ENCODE results near the gene PARD6G. TPM values are rescaled to one million over a fixed set of nuclear protein-coding genes. Genes with fewer than 3 reads are reported as not detected.

The PARD6G gene
- total and polyA plus RNA-seq, 2 of the 13 experiments (the other 11 are each of a cell fraction or from before 2014, with no cell fraction given), result 3.6 to 7.4 TPM

GRCh38 chr18:80189531-80189865, 57.8 kb downstream of the PARD6G start:
- Histone ChIP-seq H3K4me1 (ENCODE audit: insufficient read depth, low read length) (peaks cover 6% of the 10 kb centered on the region), H3K9ac (ENCODE audit: insufficient read depth, low read depth, low read length) (no peak overlapping the region), H3K4me2 (ENCODE audit: low read depth, low read length) (no peak overlapping the region), H3K79me2 (ENCODE audit: insufficient read depth, low read length) (no peaks in the 10 kb centered on the region), H3K9me3 (ENCODE audit: low read length) (no peaks in the 10 kb centered on the region), H3K36me3 (replicated peaks in 1 of 2; ENCODE audit: control insufficient read depth in 1 of 2, insufficient read depth in 2 of 2, low read length in 2 of 2) (no peaks in the 10 kb centered on the region), H4K20me1 (ENCODE audit: insufficient read depth, low read length) (0 out of 2 replicates have a peak, but pooled peaks cover 5% of the 10 kb centered on the region), H2AFZ (ENCODE audit: low read length) (no peak overlapping the region), H3K4me3 (replicated peaks in 1 of 3; ENCODE audit: insufficient read depth in 1 of 3, low read depth in 2 of 3, low read length in 3 of 3) (no peak overlapping the region), H3K27ac (ENCODE audit: extremely low read length, insufficient read depth, low read length) (no peak overlapping the region), H3K27me3 (ENCODE audit: control insufficient read depth in 1 of 2, insufficient read depth in 2 of 2, low read length in 2 of 2) (no peaks in the 10 kb centered on the region)
- ATAC-seq (no peak), FAIRE-seq (no peak), DNase-seq (ENCODE audit: low spot score) (no peak)
- TF ChIP-seq HOXA7 (CRISPR knock-in tag; IDR thresholded peaks at IDR 0.05), result no peak
- TF ChIP-seq ZNF101 (CRISPR knock-in tag; IDR thresholded peaks at IDR 0.05; ENCODE audit: borderline replicate concordance, low read depth), result no peak
- no peak for TF ChIP-seq KAT2B (IDR thresholded peaks at IDR 0.05; ENCODE audit: borderline replicate concordance, low read depth, low read length)
- TF ChIP-seq RAD21 (CRISPR knock-in tag; IDR thresholded peaks at IDR 0.05), result no peak
- no TSS peak for BruUV-seq (replicated peaks)
- in situ Hi-C loops (cut with HindIII; ENCODE audit: extremely low pct_ligation_motif_present, low pct_unique_long_range_greater_than_20kb), result no loop called here
- 94% methylated on average over 10 of the region's 10 CpGs for WGBS (ENCODE audit: low lambda C conversion rate)
- CTCF ChIA-PET (ENCODE audit: low intra/inter-chr PET ratio, low total read pairs), result no interaction called here
- intact Hi-C loops (cut with micrococcal nuclease; ENCODE audit: unreplicated experiment), result no loop called here
- POLR2A ChIA-PET, result no interaction called here

GRCh38 chr18:80188643-80189530, 58.4 kb downstream of the PARD6G start:
- POLR2A ChIA-PET, result no interaction called here
- FAIRE-seq, result no peak
- TF ChIP-seq ZNF547 (CRISPR knock-in tag; IDR thresholded peaks at IDR 0.05) (no peak), MIER2 (CRISPR knock-in tag; IDR thresholded peaks at IDR 0.05) (no peak), HDAC6 (IDR thresholded peaks at IDR 0.05; ENCODE audit: low read depth, low read length) (no peak), ZNF101 (CRISPR knock-in tag; IDR thresholded peaks at IDR 0.05; ENCODE audit: borderline replicate concordance, low read depth) (no peak), MYC (CRISPR knock-in tag; IDR thresholded peaks at IDR 0.05; ENCODE audit: borderline replicate concordance) (no peak), MATR3 (CRISPR knock-in tag; IDR thresholded peaks at IDR 0.05) (no peak), GLI4 (CRISPR knock-in tag; IDR thresholded peaks at IDR 0.05; ENCODE audit: borderline replicate concordance) (no peak), ZNF510 (CRISPR knock-in tag; IDR thresholded peaks at IDR 0.05; ENCODE audit: low read depth) (no peak), PITX1 (CRISPR knock-in tag; IDR thresholded peaks at IDR 0.05) (no peak)
- TF ChIP-seq, protein P1, sequence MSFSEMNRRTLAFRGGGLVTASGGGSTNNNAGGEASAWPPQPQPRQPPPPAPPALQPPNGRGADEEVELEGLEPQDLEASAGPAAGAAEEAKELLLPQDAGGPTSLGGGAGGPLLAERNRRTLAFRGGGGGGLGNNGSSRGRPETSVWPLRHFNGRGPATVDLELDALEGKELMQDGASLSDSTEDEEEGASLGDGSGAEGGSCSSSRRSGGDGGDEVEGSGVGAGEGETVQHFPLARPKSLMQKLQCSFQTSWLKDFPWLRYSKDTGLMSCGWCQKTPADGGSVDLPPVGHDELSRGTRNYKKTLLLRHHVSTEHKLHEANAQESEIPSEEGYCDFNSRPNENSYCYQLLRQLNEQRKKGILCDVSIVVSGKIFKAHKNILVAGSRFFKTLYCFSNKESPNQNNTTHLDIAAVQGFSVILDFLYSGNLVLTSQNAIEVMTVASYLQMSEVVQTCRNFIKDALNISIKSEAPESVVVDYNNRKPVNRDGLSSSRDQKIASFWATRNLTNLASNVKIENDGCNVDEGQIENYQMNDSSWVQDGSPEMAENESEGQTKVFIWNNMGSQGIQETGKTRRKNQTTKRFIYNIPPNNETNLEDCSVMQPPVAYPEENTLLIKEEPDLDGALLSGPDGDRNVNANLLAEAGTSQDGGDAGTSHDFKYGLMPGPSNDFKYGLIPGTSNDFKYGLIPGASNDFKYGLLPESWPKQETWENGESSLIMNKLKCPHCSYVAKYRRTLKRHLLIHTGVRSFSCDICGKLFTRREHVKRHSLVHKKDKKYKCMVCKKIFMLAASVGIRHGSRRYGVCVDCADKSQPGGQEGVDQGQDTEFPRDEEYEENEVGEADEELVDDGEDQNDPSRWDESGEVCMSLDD (CRISPR knock-in tag; IDR thresholded peaks at IDR 0.05; ENCODE audit: borderline replicate concordance), result no peak
- TF ChIP-seq, protein P2, sequence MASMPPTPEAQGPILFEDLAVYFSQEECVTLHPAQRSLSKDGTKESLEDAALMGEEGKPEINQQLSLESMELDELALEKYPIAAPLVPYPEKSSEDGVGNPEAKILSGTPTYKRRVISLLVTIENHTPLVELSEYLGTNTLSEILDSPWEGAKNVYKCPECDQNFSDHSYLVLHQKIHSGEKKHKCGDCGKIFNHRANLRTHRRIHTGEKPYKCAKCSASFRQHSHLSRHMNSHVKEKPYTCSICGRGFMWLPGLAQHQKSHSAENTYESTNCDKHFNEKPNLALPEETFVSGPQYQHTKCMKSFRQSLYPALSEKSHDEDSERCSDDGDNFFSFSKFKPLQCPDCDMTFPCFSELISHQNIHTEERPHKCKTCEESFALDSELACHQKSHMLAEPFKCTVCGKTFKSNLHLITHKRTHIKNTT (CRISPR knock-in tag; IDR thresholded peaks at IDR 0.05), result no peak

More at GRCh38 chr18:80188643-80189530, 58.4 kb downstream of the PARD6G start:
- WGBS (ENCODE audit: low lambda C conversion rate), result 90% methylated on average over 18 of the region's 20 CpGs
- ATAC-seq, result no peak
- in situ Hi-C loops (cut with HindIII; ENCODE audit: extremely low pct_ligation_motif_present, low pct_unique_long_range_greater_than_20kb) (no loop called here), intact Hi-C loops (cut with micrococcal nuclease; ENCODE audit: unreplicated experiment) (no loop called here)
- DNase-seq (ENCODE audit: low spot score), result no peak
- H3K36me3 ChIP-seq (replicated peaks in 1 of 2; ENCODE audit: control insufficient read depth in 1 of 2, insufficient read depth in 2 of 2, low read length in 2 of 2), result no peaks in the 10 kb centered on the region
- no peak overlapping the region for H3K4me2 ChIP-seq (ENCODE audit: low read depth, low read length)
- no peaks in the 10 kb centered on the region for H3K9me3 ChIP-seq (ENCODE audit: low read length)
- no peak overlapping the region for H3K9ac ChIP-seq (ENCODE audit: insufficient read depth, low read depth, low read length)
- H3K27me3 ChIP-seq (ENCODE audit: control insufficient read depth in 1 of 2, insufficient read depth in 2 of 2, low read length in 2 of 2), result no peaks in the 10 kb centered on the region
- no peak overlapping the region for H2AFZ ChIP-seq (ENCODE audit: low read length)
- no peak overlapping the region for H3K4me3 ChIP-seq (replicated peaks in 1 of 3; ENCODE audit: insufficient read depth in 1 of 3, low read depth in 2 of 3, low read length in 3 of 3)
- BruUV-seq (replicated peaks), result no TSS peak
- no peaks in the 10 kb centered on the region for H3K4me1 ChIP-seq (ENCODE audit: insufficient read depth, low read length)
- CTCF ChIA-PET (ENCODE audit: low intra/inter-chr PET ratio, low total read pairs), result no interaction called here
- H3K79me2 ChIP-seq (ENCODE audit: insufficient read depth, low read length), result no peaks in the 10 kb centered on the region
- H4K20me1 ChIP-seq (ENCODE audit: insufficient read depth, low read length), result 0 out of 2 replicates have a peak, but pooled peaks cover 5% of the 10 kb centered on the region
- no peak overlapping the region for H3K27ac ChIP-seq (ENCODE audit: extremely low read length, insufficient read depth, low read length)

Measured in HepG2 (cell line).